A673 (cell line): ENCODE results near the gene GSDMA. TPM values are rescaled to one million over a fixed set of nuclear protein-coding genes. Genes with fewer than 3 reads are reported as not detected.

Source experiments
- BruUV-seq: library from RNA; stranded (reverse); fragments of 400-500 nt; replicated peaks from 2 replicates; lab custom pipeline; 2021; lab: Mats Ljungman, UMichigan
- CTCF ChIA-PET: fragments of 300-600 bp; sonication (Branson Sonifier 250); formaldehyde crosslinking; loops from one replicate; lab custom pipeline; 2022; ENCODE audit warnings: antibody characterized with exemption; lab: Charles Lee
- POLR2A ChIA-PET: fragments of 300-600 bp; sonication (Branson Sonifier 250); formaldehyde crosslinking; loops from one replicate; lab custom pipeline; 2022; ENCODE audit warnings: antibody characterized with exemption; ENCODE audit not compliant: low non-redundant PET; lab: Charles Lee
- DNase-seq: peaks from one replicate; pipeline ENCODE4 v3.0.0-alpha.2; 2015; ENCODE audit warnings: low spot score
- H3K27ac ChIP-seq: fragments of 200-600 bp; sonication (generic); 2 replicates; pipeline ENCODE4 v1.5.1; 2016; ENCODE audit warnings: mixed run types, low read depth, mild to moderate bottlenecking, mixed read lengths, antibody characterized with exemption, low read length; ENCODE audit not compliant: poor library complexity, severe bottlenecking
- H3K27me3 ChIP-seq: fragments of 200-600 bp; sonication (generic); replicated peaks from 2 replicates; pipeline ENCODE4 v1.6.1; 2017; ENCODE audit warnings: mixed run types, low read depth, mild to moderate bottlenecking, mixed read lengths, antibody characterized with exemption, low read length; ENCODE audit not compliant: insufficient read depth, poor library complexity
- H3K36me3 ChIP-seq: fragments of 200-600 bp; sonication (generic); 2 replicates; pipeline ENCODE4 v1.6.1; 2016; ENCODE audit warnings: mixed run types, mild to moderate bottlenecking, mixed read lengths, antibody characterized with exemption, low read length; ENCODE audit not compliant: insufficient read depth, poor library complexity, severe bottlenecking
- H3K4me1 ChIP-seq: fragments of 200-600 bp; sonication (generic); 2 replicates; pipeline ENCODE4 v1.6.1; 2017; ENCODE audit warnings: mixed run types, mild to moderate bottlenecking, mixed read lengths, antibody characterized with exemption, low read length; ENCODE audit not compliant: insufficient read depth, poor library complexity, severe bottlenecking
- H3K4me3 ChIP-seq: fragments of 200-600 bp; sonication (generic); 2 replicates; pipeline ENCODE4 v1.5.1; 2016; ENCODE audit warnings: low read depth, mixed run types, mild to moderate bottlenecking, mixed read lengths, low read length; ENCODE audit not compliant: poor library complexity, severe bottlenecking
- H3K9me3 ChIP-seq: fragments of 200-600 bp; sonication (generic); 2 replicates; pipeline ENCODE4 v1.6.1; 2016; ENCODE audit warnings: mixed run types, low read depth, mild to moderate bottlenecking, mixed read lengths, antibody characterized with exemption, low read length; ENCODE audit not compliant: poor library complexity, severe bottlenecking
- EZH2 ChIP-seq: fragments of 200-600 bp; sonication (generic); IDR thresholded peaks from 2 replicates; pipeline ENCODE4 v1.6.1; 2017; ENCODE audit warnings: borderline replicate concordance, low read depth, mild to moderate bottlenecking, mixed read lengths, antibody characterized with exemption, low read length; ENCODE audit not compliant: poor library complexity, severe bottlenecking
- intact Hi-C: fragments of 100-400 bp; cut with micrococcal nuclease; formaldehyde crosslinking; loops from one replicate; pipeline ENCODE4 v1.10.0; 2022; ENCODE audit not compliant: unreplicated experiment
- total RNA-seq: library from RNA; stranded (reverse); gene quantifications from 2 replicates; pipeline ENCODE4 v1.2.3, GENCODE V29; 2021
- TF ChIP-seq, protein P1 (sequence below): fragments of 300-800, 200-600 bp; sonication (generic); conservative IDR thresholded peaks from 2 replicates; pipeline ENCODE4 v1.5.1; 2017; ENCODE audit warnings: low read depth, mild to moderate bottlenecking, antibody characterized with exemption, low read length, moderate library complexity, mixed read lengths

The GSDMA gene
- total RNA-seq, 1 experiment from 2014 or later: not detected

DNA sequence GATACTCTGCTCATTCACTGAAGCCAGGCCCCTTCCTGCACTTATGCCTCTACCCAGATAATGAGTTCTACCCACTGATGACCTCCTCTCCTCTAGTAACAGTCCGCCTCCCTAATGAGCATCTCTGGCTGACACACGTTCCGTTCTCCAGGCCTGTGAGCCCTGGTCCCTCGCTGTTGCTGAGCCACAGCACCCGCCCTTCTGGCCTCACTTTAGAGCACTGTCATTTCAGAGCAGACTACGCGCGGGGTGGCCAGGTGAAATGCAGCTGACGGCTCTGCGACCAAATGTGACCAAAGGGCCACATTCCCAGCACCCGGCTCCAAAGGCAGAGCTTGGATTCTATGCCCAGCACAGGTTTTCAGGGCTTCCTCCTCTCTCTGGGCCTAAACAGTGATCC lies 31.6 kb downstream of the GSDMA start:
- Histone ChIP-seq H3K4me3 (no peak overlapping the region), H3K4me1 (no peaks in the 10 kb centered on the region), H3K9me3 (no peaks in the 10 kb centered on the region), H3K36me3 (peaks cover 51% of the 10 kb centered on the region), H3K27me3 (no peaks in the 10 kb centered on the region), H3K27ac (no peak overlapping the region)
- ChIA-PET CTCF (no interaction called here), POLR2A (no interaction called here)
- intact Hi-C loops: no loop called here
- TF ChIP-seq EZH2: no peak
- TF ChIP-seq, protein P1, sequence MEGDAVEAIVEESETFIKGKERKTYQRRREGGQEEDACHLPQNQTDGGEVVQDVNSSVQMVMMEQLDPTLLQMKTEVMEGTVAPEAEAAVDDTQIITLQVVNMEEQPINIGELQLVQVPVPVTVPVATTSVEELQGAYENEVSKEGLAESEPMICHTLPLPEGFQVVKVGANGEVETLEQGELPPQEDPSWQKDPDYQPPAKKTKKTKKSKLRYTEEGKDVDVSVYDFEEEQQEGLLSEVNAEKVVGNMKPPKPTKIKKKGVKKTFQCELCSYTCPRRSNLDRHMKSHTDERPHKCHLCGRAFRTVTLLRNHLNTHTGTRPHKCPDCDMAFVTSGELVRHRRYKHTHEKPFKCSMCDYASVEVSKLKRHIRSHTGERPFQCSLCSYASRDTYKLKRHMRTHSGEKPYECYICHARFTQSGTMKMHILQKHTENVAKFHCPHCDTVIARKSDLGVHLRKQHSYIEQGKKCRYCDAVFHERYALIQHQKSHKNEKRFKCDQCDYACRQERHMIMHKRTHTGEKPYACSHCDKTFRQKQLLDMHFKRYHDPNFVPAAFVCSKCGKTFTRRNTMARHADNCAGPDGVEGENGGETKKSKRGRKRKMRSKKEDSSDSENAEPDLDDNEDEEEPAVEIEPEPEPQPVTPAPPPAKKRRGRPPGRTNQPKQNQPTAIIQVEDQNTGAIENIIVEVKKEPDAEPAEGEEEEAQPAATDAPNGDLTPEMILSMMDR: no peak
- no TSS peak for BruUV-seq
- DNase-seq: no peak

DNA sequence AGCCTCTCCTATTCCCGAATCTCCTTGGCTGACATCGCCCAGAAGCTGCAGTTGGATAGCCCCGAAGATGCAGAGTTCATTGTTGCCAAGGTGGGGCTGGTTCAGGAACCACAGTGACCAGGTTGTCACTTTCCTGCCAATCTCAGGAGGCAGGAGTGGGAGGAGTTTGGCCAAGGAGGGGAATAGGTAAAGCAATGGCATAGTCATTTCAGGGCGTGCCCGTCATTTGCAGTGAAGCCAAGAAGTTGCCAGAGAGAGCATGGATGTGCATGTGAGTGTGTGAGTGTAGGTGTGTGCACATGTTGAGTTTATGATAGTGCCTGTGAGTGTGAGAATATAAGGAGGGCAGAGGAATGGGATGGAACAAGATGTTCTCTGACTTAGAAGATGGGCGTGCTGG lies 32.6 kb downstream of the GSDMA start:
- Histone ChIP-seq H3K36me3 (peaks cover 43% of the 10 kb centered on the region), H3K4me3 (no peak overlapping the region), H3K9me3 (no peaks in the 10 kb centered on the region), H3K27me3 (no peaks in the 10 kb centered on the region), H3K4me1 (no peaks in the 10 kb centered on the region), H3K27ac (no peak overlapping the region)
- TF ChIP-seq EZH2: no peak
- TF ChIP-seq, protein P1: no peak
- intact Hi-C loops: no loop called here
- POLR2A ChIA-PET: no interaction called here
- CTCF ChIA-PET: no interaction called here
- no TSS peak for BruUV-seq
- no peak for DNase-seq

DNA sequence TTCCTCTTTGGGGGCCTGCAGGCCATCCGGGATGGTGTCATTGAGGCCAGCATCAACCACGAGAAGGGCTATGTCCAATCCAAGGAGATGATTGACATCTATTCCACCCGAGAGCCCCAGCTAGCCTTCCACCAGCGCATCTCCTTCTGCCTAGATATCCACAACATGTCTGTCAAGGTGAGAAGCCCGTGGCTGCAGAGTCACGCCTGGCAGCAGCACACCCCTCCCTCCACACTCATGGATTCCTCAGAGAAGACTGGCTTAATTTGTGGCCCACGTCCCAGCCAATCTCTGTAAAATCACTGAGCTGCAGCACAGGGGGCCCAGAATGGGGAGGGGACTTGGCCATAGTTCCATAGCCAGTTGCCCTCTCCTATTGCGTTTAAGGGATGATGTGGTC lies 33.4 kb downstream of the GSDMA start:
- CTCF ChIA-PET: no interaction called here
- Histone ChIP-seq H3K9me3 (no peaks in the 10 kb centered on the region), H3K27ac (no peak overlapping the region), H3K4me1 (no peaks in the 10 kb centered on the region), H3K27me3 (no peaks in the 10 kb centered on the region), H3K4me3 (no peak overlapping the region), H3K36me3 (peaks cover 37% of the 10 kb centered on the region)
- intact Hi-C loops: no loop called here
- POLR2A ChIA-PET: no interaction called here
- no peak for TF ChIP-seq EZH2
- TF ChIP-seq, protein P1: no peak
- DNase-seq: no peak
- BruUV-seq: no TSS peak
